H1 (cell line): ENCODE results near the gene ZNF613. TPM values are rescaled to one million over a fixed set of nuclear protein-coding genes. Genes with fewer than 3 reads are reported as not detected.

Experiments used
- ASH2L ChIP-seq: fragments of 200-600, 300-600 bp; sonication (generic); IDR thresholded peaks from one replicate; pipeline ENCODE4 v1.7.1; 2017; ENCODE audit warnings: low read length
- CTBP2 ChIP-seq: IDR thresholded peaks from 2 replicates; pipeline ENCODE4 v1.7.0; 2011; ENCODE audit warnings: borderline replicate concordance, mild to moderate bottlenecking, moderate library complexity, mixed read lengths, low read length; ENCODE audit not compliant: insufficient read depth, insufficient read length
- KDM5A ChIP-seq: fragments of 200-600 bp; IDR thresholded peaks from 2 replicates; pipeline ENCODE4 v1.7.1; 2012; ENCODE audit warnings: mild to moderate bottlenecking, low read length, inconsistent platforms, mixed read lengths
- polyA plus RNA-seq, 7 experiments: library from polyadenylated mRNA; depleted of rRNA in 3 of 7; stranded (reverse) in 5 of 7; unstranded in 2 of 7; fragments of >200 nt in 5 of 7; fragments of 200-250 nt in 2 of 7; gene quantifications; 1 replicate in 5 of 7; 2 replicates in 1 of 7; 4 replicates in 1 of 7; pipeline versions ENCODE4 v1.2.1 to v1.2.3, GENCODE V29; 2011 to 2013; ENCODE audit warnings: missing spikeins in 2 of 7, mixed read lengths in 2 of 7
- total RNA-seq: library from RNA; stranded (reverse); fragmentation: NEBNext Ultra II Directional; extraction: Animal tissue kit (Norgen Biotek cat#: 25700); gene quantifications from 2 replicates; pipeline ENCODE4 v1.2.1, GENCODE V29; 2021

ZNF613 gene
- total and polyA plus RNA-seq, 2 of the 8 experiments (the other 6 are each of a cell fraction or from before 2014, with no cell fraction given), result 4.7 to 14.2 TPM

- no peak for TF ChIP-seq KDM5A
- TF ChIP-seq ASH2L, result no peak
- TF ChIP-seq CTBP2, result no peak
- TF ChIP-seq, all 59 proteins: peak for 2
These were observed 25.4 kb upstream of the ZNF613 start (continued) for GRCh38 chr19:51901860-51902259.
